K562 (cell line): Measurements from ENCODE around the gene C2orf92. TPM values are rescaled to one million over a fixed set of nuclear protein-coding genes. Genes with fewer than 3 reads are reported as not detected.

ENCODE experiments used
- ATAC-seq: fragments of 200-7000 bp; cut with Tn5 transposase; 3 replicates; pipeline ENCODE4 v1.9.1; 2020; ENCODE audit warnings: moderate library complexity
- BruUV-seq: library from RNA; stranded (reverse); fragments of 400-500 nt; replicated peaks from 2 replicates; lab custom pipeline; 2021; lab: Mats Ljungman, UMichigan
- CTCF ChIA-PET: fragments of 300-600 bp; formaldehyde crosslinking; extraction: SDS; loops from one replicate; lab custom pipeline; 2021; ENCODE audit warnings: low intra/inter-chr PET ratio; lab: Yijun Ruan, JAX
- POLR2A ChIA-PET: fragments of 300-600, 350-650 bp; sonication (Branson Sonifier 250); formaldehyde crosslinking; extraction: SDS; loops from one replicate; lab custom pipeline; 2021; ENCODE audit warnings: antibody characterized with exemption, inconsistent platforms; lab: Yijun Ruan, JAX
- DNase-seq, 4 experiments: peaks; one replicate each; pipeline versions ENCODE4 v3.0.0 to v3.0.0-alpha.2; 2011 to 2018; ENCODE audit warnings: low spot score in 3 of 4, mixed read lengths in 3 of 4; ENCODE audit errors: extremely low read depth in 1 of 4
- FAIRE-seq: peaks from 2 replicates; lab custom pipeline; 2011; peaks lifted over from hg19 to GRCh38; lab: Jason Lieb, UNC
- H2AFZ ChIP-seq: 2 replicates; pipeline ENCODE4 v1.6.0; 2011; ENCODE audit warnings: low read depth, low read length, control low read depth, inconsistent platforms
- H3K27ac ChIP-seq: fragments of 200-600 bp; 3 replicates; pipeline ENCODE4 v1.8.0; 2011; ENCODE audit warnings: low read depth, mild to moderate bottlenecking, control low read depth, inconsistent platforms, low read length, moderate library complexity, mixed read lengths; ENCODE audit errors: extremely low read depth
- H3K27me3 ChIP-seq, 2 experiments: fragments of 300-600 bp in 1 of 2; 2 replicates in 1 of 2; 3 replicates in 1 of 2; pipeline versions ENCODE4 v1.6.0 to v1.8.0; 2011; ENCODE audit warnings: inconsistent platforms in 2 of 2, low read length in 2 of 2, mild to moderate bottlenecking in 1 of 2, mixed read lengths in 1 of 2, moderate library complexity in 1 of 2; ENCODE audit not compliant: control insufficient read depth in 2 of 2, insufficient read depth in 2 of 2
- H3K36me3 ChIP-seq: fragments of 300-600 bp; 3 replicates; pipeline ENCODE4 v1.8.0; 2011; ENCODE audit warnings: mild to moderate bottlenecking, low read length, inconsistent platforms; ENCODE audit not compliant: control insufficient read depth, insufficient read depth
- H3K4me1 ChIP-seq, 2 experiments: fragments of 200-600 bp in 1 of 2; replicated peaks in 1 of 2; 2 replicates in 1 of 2; 3 replicates in 1 of 2; pipeline versions ENCODE4 v1.5.1 to v1.8.0; 2011; ENCODE audit warnings: inconsistent platforms in 2 of 2, low read length in 2 of 2, mild to moderate bottlenecking in 1 of 2, mixed read lengths in 1 of 2, moderate library complexity in 1 of 2; ENCODE audit not compliant: control insufficient read depth in 2 of 2, insufficient read depth in 2 of 2
- H3K4me2 ChIP-seq: 2 replicates; pipeline ENCODE4 v1.6.1; 2011; ENCODE audit warnings: low read length, control low read depth, inconsistent platforms, mixed read lengths; ENCODE audit not compliant: insufficient read depth
- H3K4me3 ChIP-seq: fragments of 200-600 bp; sonication (generic), shearing (Covaris generic); 2 replicates; pipeline ENCODE4 v1.5.1; 2016; ENCODE audit warnings: control low read depth, inconsistent platforms
- H3K79me2 ChIP-seq: fragments of 200-600 bp; 3 replicates; pipeline ENCODE4 v1.8.0; 2011; ENCODE audit warnings: low read length, inconsistent platforms; ENCODE audit not compliant: control insufficient read depth, insufficient read depth
- H3K9ac ChIP-seq, 2 experiments: 2 replicates each; pipeline versions ENCODE4 v1.6.0 to v1.6.1; 2011; ENCODE audit warnings: low read depth in 2 of 2, low read length in 2 of 2, control low read depth in 1 of 2, inconsistent platforms in 1 of 2, mild to moderate bottlenecking in 1 of 2, mixed read lengths in 1 of 2; ENCODE audit not compliant: insufficient read depth in 1 of 2
- H3K9me1 ChIP-seq: one replicate; pipeline ENCODE4 v1.6.0; 2011; ENCODE audit warnings: inconsistent platforms, mild to moderate bottlenecking, low read length, moderate library complexity; ENCODE audit not compliant: control insufficient read depth, insufficient read depth
- H3K9me3 ChIP-seq: replicated peaks from 2 replicates; pipeline ENCODE4 v1.5.1; 2011; ENCODE audit warnings: low read depth, low read length, inconsistent platforms; ENCODE audit not compliant: control insufficient read depth, insufficient read depth
- H4K20me1 ChIP-seq: replicated peaks from 2 replicates; pipeline ENCODE4 v1.6.1; 2011; ENCODE audit warnings: low read length, inconsistent platforms, mixed read lengths; ENCODE audit not compliant: control insufficient read depth, insufficient read depth
- CUX1 ChIP-seq: fragments of 200-800 bp; sonication (Bioruptor generic); IDR thresholded peaks from 2 replicates; pipeline ENCODE4 v1.6.1; 2016; ENCODE audit warnings: missing genetic modification characterization, missing compliant biosample characterization
- FOXJ3 ChIP-seq: sonication (generic); formaldehyde crosslinking; IDR thresholded peaks from 2 replicates; pipeline ENCODE4 v1.4.0; 2020; ENCODE audit warnings: mild to moderate bottlenecking, missing genetic modification reagents
- NFIC ChIP-seq: fragments of 450-650 bp; IDR thresholded peaks from 2 replicates; pipeline ENCODE4 v1.6.1; 2017; ENCODE audit warnings: mild to moderate bottlenecking, inconsistent platforms
- ZKSCAN3 ChIP-seq: fragments of 250-450 bp; sonication (Bioruptor Pico); IDR thresholded peaks from 2 replicates; pipeline ENCODE4 v1.4.0; 2020
- ZNF561 ChIP-seq: fragments of 450-650 bp; formaldehyde crosslinking; conservative IDR thresholded peaks from 2 replicates; pipeline ENCODE4 v1.4.0; 2020; ENCODE audit warnings: mild to moderate bottlenecking, moderate library complexity
- WGBS: fragments of 100-300 bp; shearing (Covaris generic); methylation state at CpG from one replicate; pipeline ENCODE4 v1.1.6; 2016; ENCODE audit warnings: low coverage, mixed read lengths; ENCODE audit not compliant: insufficient coverage; ENCODE audit errors: missing lambda C conversion rate; 5-methylcytosine and 5-hydroxymethylcytosine counted together
- in situ Hi-C: fragments of 300-500 bp; cut with MboI; formaldehyde crosslinking; loops from 4 replicates; pipeline ENCODE4 v1.15.0; 2018; ENCODE audit warnings: inconsistent platforms, mixed read lengths
- intact Hi-C: fragments of 100-400 bp; cut with micrococcal nuclease; formaldehyde crosslinking; loops from 2 replicates; pipeline ENCODE4 v1.14.2; 2022
- polyA plus RNA-seq, 8 experiments: library from polyadenylated mRNA; depleted of rRNA in 4 of 8; stranded (reverse) in 5 of 8; unstranded in 3 of 8; fragments of >200 nt; fragmentation: Nextera tagmentation in 2 of 8; fragmentation: Illumina TruSeq in 1 of 8; extraction: Ambion mirVana in 2 of 8; extraction: Trizol in 1 of 8; gene quantifications; 2 replicates each; pipeline versions ENCODE4 v1.2.1 to v1.2.3, GENCODE V29; 2011 to 2014; ENCODE audit warnings: inconsistent platforms in 1 of 8, missing spikeins in 1 of 8
- total RNA-seq, 7 experiments: library from RNA; depleted of rRNA in 6 of 7; stranded (reverse); fragments of >200 nt in 6 of 7; fragmentation: Illumina TruSeq in 2 of 7; extraction: Trizol in 2 of 7; gene quantifications; 2 replicates each; pipeline versions ENCODE4 v1.2.1 to v1.2.3, GENCODE V29; 2011 to 2021; ENCODE audit warnings: low replicate concordance in 1 of 7

Gene C2orf92
- total and polyA plus RNA-seq, 9 of the 15 experiments (the other 6 are each of a cell fraction or from before 2014, with no cell fraction given): 0.65 to 6.8 (median 3.6) TPM

- BruUV-seq: no TSS peak
- Histone ChIP-seq H3K4me3 (no peak overlapping the region), H3K4me1 (peaks cover 0 to 17% of the 10 kb centered on the region in 2 experiments; a peak in 2 of 5 replicates), H2AFZ (no peak overlapping the region), H3K27me3 (peaks cover 3 to 60% of the 10 kb centered on the region in 2 experiments; a peak in 3 of 5 replicates), H3K4me2 (no peak overlapping the region), H3K9me1 (no peaks in the 10 kb centered on the region), H3K36me3 (no peaks in the 10 kb centered on the region), H3K9ac (no peak overlapping the region), H3K9me3 (no peaks in the 10 kb centered on the region), H3K79me2 (no peaks in the 10 kb centered on the region), H3K27ac (no peak overlapping the region), H4K20me1 (no peaks in the 10 kb centered on the region)
- WGBS: 8% methylated on average over 1 of the region's 1 CpG
- ATAC-seq (no peak), FAIRE-seq (no peak), DNase-seq (no peak)
- in situ Hi-C loops: no loop called here
- intact Hi-C loops: no loop called here
- ChIA-PET CTCF (no interaction called here), POLR2A (no interaction called here)
- TF ChIP-seq FOXJ3 (CRISPR knock-in tag) (no peak), NFIC (peak; percentile 55), ZNF561 (CRISPR knock-in tag) (no peak)
Measured at GRCh38 chr2:97730245-97730644, 60.7 kb downstream of the C2orf92 start.

DNA sequence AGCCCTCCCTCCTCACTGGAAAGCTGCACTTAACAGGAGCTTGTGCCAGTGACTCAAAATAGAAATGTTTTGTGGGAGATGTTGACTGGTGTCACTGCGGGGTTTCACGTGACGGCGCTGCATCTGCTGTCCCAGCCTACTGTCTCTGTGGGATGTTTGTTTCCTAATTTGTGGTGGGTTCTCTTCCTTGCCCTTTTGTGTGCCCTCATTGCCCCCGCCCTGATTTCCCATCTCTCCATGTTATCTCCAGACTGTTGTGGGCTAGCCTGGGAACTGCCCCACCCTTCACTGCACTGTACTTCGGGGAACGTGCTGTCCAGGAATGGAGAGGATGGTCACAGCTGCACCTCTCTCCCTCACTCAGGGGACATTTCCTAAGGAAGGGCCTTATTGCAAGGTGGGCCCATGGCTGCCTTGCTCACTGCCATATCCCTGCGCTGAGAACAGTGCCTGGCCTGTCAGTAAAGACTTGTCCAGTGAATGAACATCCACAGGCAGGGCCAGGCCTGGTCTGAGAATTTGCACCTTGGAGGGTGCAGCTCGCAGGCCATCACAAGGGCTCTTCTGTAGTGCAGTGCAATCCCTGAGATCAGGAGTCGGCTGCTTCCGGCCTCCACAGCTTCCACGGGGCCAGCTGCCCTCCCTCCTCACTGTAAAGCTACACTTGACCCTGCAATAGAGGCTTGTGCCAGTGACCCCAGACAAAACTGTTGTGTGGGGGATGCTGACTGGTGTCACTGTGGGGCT lies 61.9 kb downstream of the C2orf92 start:
- no peaks in the 10 kb centered on the region for H3K36me3 ChIP-seq
- peaks cover 0 to 19% of the 10 kb centered on the region in 2 experiments; a peak in 2 of 5 replicates for H3K4me1 ChIP-seq
- H3K27me3 ChIP-seq: peaks cover 3 to 66% of the 10 kb centered on the region in 2 experiments; a peak in 3 of 5 replicates
- no peak overlapping the region for H3K27ac ChIP-seq
- in situ Hi-C loops (no loop called here), intact Hi-C loops (no loop called here)
- no peaks in the 10 kb centered on the region for H3K79me2 ChIP-seq
- 28% methylated on average over 11 of the region's 12 CpGs for WGBS
- no peak overlapping the region for H3K4me2 ChIP-seq
- BruUV-seq: no TSS peak
- ATAC-seq (no peak), FAIRE-seq (no peak), DNase-seq (no peak)
- POLR2A ChIA-PET: no interaction called here
- CTCF ChIA-PET: no interaction called here
- H3K9ac ChIP-seq: no peak overlapping the region
- H3K9me3 ChIP-seq: no peaks in the 10 kb centered on the region
- H2AFZ ChIP-seq: no peak overlapping the region
- no peak overlapping the region for H3K4me3 ChIP-seq
- no peaks in the 10 kb centered on the region for H3K9me1 ChIP-seq
- no peak for TF ChIP-seq CUX1 (CRISPR knock-in tag)
- peak; percentile 76; the same call in 1 of the 2 replicates for TF ChIP-seq ZKSCAN3 (CRISPR knock-in tag)
- no peaks in the 10 kb centered on the region for H4K20me1 ChIP-seq
